SK-N-SH (cell line): ENCODE measurements around the gene NDFIP1. TPM values are rescaled to one million over a fixed set of nuclear protein-coding genes. Genes with fewer than 3 reads are reported as not detected.

Experiments used
- CTCF ChIA-PET: fragments of 300-600, 350-600 bp; formaldehyde crosslinking; extraction: SDS; loops from one replicate; lab custom pipeline; 2021; lab: Yijun Ruan, JAX
- POLR2A ChIA-PET: fragments of 350-600 bp; sonication (Branson Sonifier 250); formaldehyde crosslinking; extraction: SDS; loops from one replicate; lab custom pipeline; 2020; ENCODE audit warnings: antibody characterized with exemption, inconsistent platforms; lab: Yijun Ruan, JAX
- DNase-seq: peaks from one replicate; pipeline ENCODE4 v3.0.0; 2012
- H2AFZ ChIP-seq: fragments of 200-600 bp; sonication (generic); 2 replicates; pipeline ENCODE4 v1.8.1; 2016; ENCODE audit warnings: antibody characterized with exemption, mild to moderate bottlenecking, low read depth
- H3F3A ChIP-seq: fragments of 200-600 bp; sonication (generic); replicated peaks from 2 replicates; pipeline ENCODE3; 2016; ENCODE audit warnings: antibody characterized with exemption, mild to moderate bottlenecking; ENCODE audit not compliant: insufficient read depth
- H3K27ac ChIP-seq, 2 experiments: fragments of 200-500 bp in 1 of 2; fragments of 200-600 bp in 1 of 2; sonication (Bioruptor generic) in 1 of 2; sonication (generic), shearing (Covaris generic) in 1 of 2; 2 replicates each; pipeline versions ENCODE4 v1.5.1 to v1.6.1; 2014 to 2016; ENCODE audit warnings: low read depth in 2 of 2, inconsistent platforms in 1 of 2, low read length in 1 of 2, mild to moderate bottlenecking in 1 of 2, mixed read lengths in 1 of 2
- H3K27me3 ChIP-seq: fragments of 200-600 bp; sonication (generic), shearing (Covaris generic); 2 replicates; pipeline ENCODE4 v1.6.1; 2016; ENCODE audit warnings: mixed run types; ENCODE audit not compliant: insufficient read depth
- H3K36me3 ChIP-seq, 2 experiments: fragments of 200-500 bp in 1 of 2; fragments of 200-600 bp in 1 of 2; sonication (Bioruptor generic) in 1 of 2; sonication (generic) in 1 of 2; replicated peaks in 1 of 2; 2 replicates each; pipeline versions ENCODE3 to v1.5.1; 2014 to 2016; ENCODE audit warnings: low read length in 1 of 2, mild to moderate bottlenecking in 1 of 2; ENCODE audit not compliant: insufficient read depth in 2 of 2, control insufficient read depth in 1 of 2
- H3K4me1 ChIP-seq, 2 experiments: fragments of 200-500 bp in 1 of 2; fragments of 200-600 bp in 1 of 2; sonication (Bioruptor generic) in 1 of 2; sonication (generic), shearing (Covaris generic) in 1 of 2; 2 replicates each; pipeline versions ENCODE4 v1.5.1 to v1.6.1; 2014 to 2016; ENCODE audit warnings: low read depth in 1 of 2, low read length in 1 of 2, mixed run types in 1 of 2; ENCODE audit not compliant: insufficient read depth in 2 of 2, control insufficient read depth in 1 of 2
- H3K4me2 ChIP-seq: fragments of 200-600 bp; sonication (generic), shearing (Covaris generic); 2 replicates; pipeline ENCODE4 v1.6.1; 2017; ENCODE audit warnings: mixed run types
- H3K4me3 ChIP-seq, 2 experiments: fragments of 200-500 bp in 1 of 2; fragments of 200-600 bp in 1 of 2; sonication (Bioruptor generic) in 1 of 2; sonication (generic), shearing (Covaris generic) in 1 of 2; 2 replicates each; pipeline versions ENCODE4 v1.5.1 to v1.8.1; 2014 to 2016; ENCODE audit warnings: low read depth in 2 of 2, inconsistent platforms in 1 of 2, low read length in 1 of 2, mild to moderate bottlenecking in 1 of 2, mixed read lengths in 1 of 2, moderate library complexity in 1 of 2
- H3K79me2 ChIP-seq: fragments of 200-600 bp; sonication (generic); 2 replicates; pipeline ENCODE4 v1.8.1; 2017; ENCODE audit warnings: mild to moderate bottlenecking; ENCODE audit not compliant: insufficient read depth
- H3K9ac ChIP-seq: fragments of 200-600 bp; sonication (generic); 2 replicates; pipeline ENCODE4 v1.6.1; 2017; ENCODE audit warnings: mixed run types
- H3K9me2 ChIP-seq: fragments of 200-600 bp; sonication (generic); 2 replicates; pipeline ENCODE4 v1.6.1; 2017; ENCODE audit warnings: mixed run types
- H3K9me3 ChIP-seq: fragments of 200-600 bp; sonication (generic); 2 replicates; pipeline ENCODE4 v1.6.1; 2017; ENCODE audit warnings: mixed run types, mild to moderate bottlenecking, moderate library complexity
- H4K20me1 ChIP-seq: fragments of 200-600 bp; sonication (generic); 2 replicates; pipeline ENCODE4 v1.6.1; 2017; ENCODE audit warnings: mild to moderate bottlenecking, mixed run types; ENCODE audit not compliant: insufficient read depth
- ELF1 ChIP-seq: IDR thresholded peaks from 2 replicates; pipeline ENCODE4 v1.4.0; 2012
- EP300 ChIP-seq, 2 experiments: IDR thresholded peaks; 2 replicates each; pipeline versions ENCODE4 v1.4.0 to v1.6.1; 2012; ENCODE audit warnings: borderline replicate concordance in 1 of 2, low read depth in 1 of 2, low read length in 1 of 2
- GATA2 ChIP-seq: sonication (generic); formaldehyde crosslinking; IDR thresholded peaks from 2 replicates; pipeline ENCODE4 v1.5.0; 2020; ENCODE audit warnings: mild to moderate bottlenecking, missing genetic modification reagents
- JUND ChIP-seq: IDR thresholded peaks from 2 replicates; pipeline ENCODE4 v1.4.0; 2012
- MEF2A ChIP-seq: IDR thresholded peaks from 2 replicates; pipeline ENCODE4 v1.4.0; 2012; ENCODE audit warnings: low read depth, borderline replicate concordance
- NRF1 ChIP-seq: IDR thresholded peaks from 2 replicates; pipeline ENCODE4 v1.6.1; 2012; ENCODE audit warnings: low read depth, mild to moderate bottlenecking, low read length
- RAD21 ChIP-seq: IDR thresholded peaks from 2 replicates; pipeline ENCODE4 v1.6.1; 2012; ENCODE audit warnings: mild to moderate bottlenecking, low read length
- RCOR1 ChIP-seq: fragments of 150-350 bp; IDR thresholded peaks from 2 replicates; pipeline ENCODE4 v1.6.1; 2017; ENCODE audit warnings: antibody characterized with exemption, low read length
- RFX5 ChIP-seq: IDR thresholded peaks from 2 replicates; pipeline ENCODE4 v1.6.1; 2012; ENCODE audit warnings: mild to moderate bottlenecking, improper control_type of control experiment, low read length
- SIN3A ChIP-seq: IDR thresholded peaks from 2 replicates; pipeline ENCODE4 v1.6.1; 2012; ENCODE audit warnings: low read depth, mild to moderate bottlenecking, low read length, moderate library complexity, borderline replicate concordance
- TAF1 ChIP-seq: IDR thresholded peaks from 2 replicates; pipeline ENCODE4 v1.6.1; 2012; ENCODE audit warnings: low read depth, mild to moderate bottlenecking, low read length, moderate library complexity, borderline replicate concordance
- TEAD4 ChIP-seq: IDR thresholded peaks from 2 replicates; pipeline ENCODE4 v1.4.0; 2012; ENCODE audit warnings: mild to moderate bottlenecking, borderline replicate concordance; ENCODE audit not compliant: insufficient read depth
- WGBS: methylation state at CpG from one replicate; pipeline ENCODE4 v1.1.6; 2017; ENCODE audit warnings: low lambda C conversion rate; 5-methylcytosine and 5-hydroxymethylcytosine counted together
- polyA plus RNA-seq, 3 experiments: library from polyadenylated mRNA; depleted of rRNA; stranded (reverse); fragments of >200 nt; gene quantifications; 2 replicates each; pipeline ENCODE4 v1.2.3, GENCODE V29; 2012
- TF ChIP-seq, protein P1 (sequence below): IDR thresholded peaks from 2 replicates; pipeline ENCODE4 v1.4.0; 2012; ENCODE audit warnings: low read depth, borderline replicate concordance
- TF ChIP-seq, protein P2 (sequence below): fragments of 200-600 bp; sonication (generic); IDR thresholded peaks from 2 replicates; pipeline ENCODE4 v1.6.1; 2017; ENCODE audit warnings: antibody characterized with exemption, mild to moderate bottlenecking, moderate library complexity
- TF ChIP-seq, protein P3 (sequence below): IDR thresholded peaks from 2 replicates; pipeline ENCODE4; 2012
- TF ChIP-seq, protein P4 (sequence below): fragments of 150-350 bp; IDR thresholded peaks from 2 replicates; pipeline ENCODE4 v1.6.1; 2017; ENCODE audit warnings: antibody characterized with exemption, low read length, low read depth, borderline replicate concordance
- TF ChIP-seq, protein P5 (sequence below): IDR thresholded peaks from 2 replicates; pipeline ENCODE4 v1.4.0; 2012; ENCODE audit warnings: low read depth
- TF ChIP-seq, protein P6 (sequence below): IDR thresholded peaks from 2 replicates; pipeline ENCODE4 v1.6.1; 2012; ENCODE audit warnings: mild to moderate bottlenecking, low read depth, low read length, moderate library complexity

NDFIP1 gene
- polyA plus RNA-seq, 1 of the 3 experiments (the other 2 are of a cell fraction): 40.0 TPM

DNA sequence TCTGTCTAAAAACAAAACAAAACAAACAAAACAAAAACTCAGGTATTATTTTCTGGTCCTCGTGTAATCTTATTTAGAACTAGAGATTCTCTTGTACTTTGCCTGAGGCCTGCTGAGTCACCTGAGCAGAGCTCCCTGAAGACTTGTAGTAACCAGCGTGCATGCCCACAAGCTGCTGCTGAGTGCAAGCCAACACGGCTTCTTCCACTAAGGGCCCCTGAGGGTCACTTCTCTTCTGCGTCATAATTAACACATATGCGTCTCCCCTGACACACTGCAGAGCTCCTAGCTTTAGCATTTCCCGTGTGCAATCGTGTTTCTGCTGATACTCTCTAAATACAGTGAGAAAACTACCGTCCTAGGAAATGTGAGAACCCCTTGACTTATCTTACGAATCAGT, 10.9 kb upstream of the NDFIP1 start:
- Histone ChIP-seq H3K9me3 (no peaks in the 10 kb centered on the region), H3K4me3 (no peak overlapping the region), H3K4me2 (no peak overlapping the region), H3K36me3 (no peaks in the 10 kb centered on the region), H3K9ac (no peak overlapping the region), H3K9me2 (no peaks in the 10 kb centered on the region), H3K27me3 (no peaks in the 10 kb centered on the region), H3K4me1 (no peaks in the 10 kb centered on the region), H3K27ac (no peak overlapping the region), H2AFZ (no peak overlapping the region), H3F3A (no peaks in the 10 kb centered on the region), H3K79me2 (no peaks in the 10 kb centered on the region), H4K20me1 (no peaks in the 10 kb centered on the region)
- ChIA-PET POLR2A (no interaction called here), CTCF (no interaction called here)
- 91% methylated on average over 9 of the region's 9 CpGs for WGBS
- TF ChIP-seq ELF1: no peak
- TF ChIP-seq, protein P1, sequence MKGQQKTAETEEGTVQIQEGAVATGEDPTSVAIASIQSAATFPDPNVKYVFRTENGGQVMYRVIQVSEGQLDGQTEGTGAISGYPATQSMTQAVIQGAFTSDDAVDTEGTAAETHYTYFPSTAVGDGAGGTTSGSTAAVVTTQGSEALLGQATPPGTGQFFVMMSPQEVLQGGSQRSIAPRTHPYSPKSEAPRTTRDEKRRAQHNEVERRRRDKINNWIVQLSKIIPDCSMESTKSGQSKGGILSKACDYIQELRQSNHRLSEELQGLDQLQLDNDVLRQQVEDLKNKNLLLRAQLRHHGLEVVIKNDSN: no peak
- TF ChIP-seq RAD21: no peak
- TF ChIP-seq, protein P2, sequence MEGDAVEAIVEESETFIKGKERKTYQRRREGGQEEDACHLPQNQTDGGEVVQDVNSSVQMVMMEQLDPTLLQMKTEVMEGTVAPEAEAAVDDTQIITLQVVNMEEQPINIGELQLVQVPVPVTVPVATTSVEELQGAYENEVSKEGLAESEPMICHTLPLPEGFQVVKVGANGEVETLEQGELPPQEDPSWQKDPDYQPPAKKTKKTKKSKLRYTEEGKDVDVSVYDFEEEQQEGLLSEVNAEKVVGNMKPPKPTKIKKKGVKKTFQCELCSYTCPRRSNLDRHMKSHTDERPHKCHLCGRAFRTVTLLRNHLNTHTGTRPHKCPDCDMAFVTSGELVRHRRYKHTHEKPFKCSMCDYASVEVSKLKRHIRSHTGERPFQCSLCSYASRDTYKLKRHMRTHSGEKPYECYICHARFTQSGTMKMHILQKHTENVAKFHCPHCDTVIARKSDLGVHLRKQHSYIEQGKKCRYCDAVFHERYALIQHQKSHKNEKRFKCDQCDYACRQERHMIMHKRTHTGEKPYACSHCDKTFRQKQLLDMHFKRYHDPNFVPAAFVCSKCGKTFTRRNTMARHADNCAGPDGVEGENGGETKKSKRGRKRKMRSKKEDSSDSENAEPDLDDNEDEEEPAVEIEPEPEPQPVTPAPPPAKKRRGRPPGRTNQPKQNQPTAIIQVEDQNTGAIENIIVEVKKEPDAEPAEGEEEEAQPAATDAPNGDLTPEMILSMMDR: no peak
- TF ChIP-seq EP300 (IDR thresholded peaks at IDR 0.05; ENCODE audit: borderline replicate concordance in 1 of 2, low read depth in 1 of 2, low read length in 1 of 2): no peak
- TF ChIP-seq TEAD4: no peak
- TF ChIP-seq NRF1: no peak
- no peak for TF ChIP-seq RCOR1
- TF ChIP-seq RFX5: no peak
- TF ChIP-seq, protein P3, sequence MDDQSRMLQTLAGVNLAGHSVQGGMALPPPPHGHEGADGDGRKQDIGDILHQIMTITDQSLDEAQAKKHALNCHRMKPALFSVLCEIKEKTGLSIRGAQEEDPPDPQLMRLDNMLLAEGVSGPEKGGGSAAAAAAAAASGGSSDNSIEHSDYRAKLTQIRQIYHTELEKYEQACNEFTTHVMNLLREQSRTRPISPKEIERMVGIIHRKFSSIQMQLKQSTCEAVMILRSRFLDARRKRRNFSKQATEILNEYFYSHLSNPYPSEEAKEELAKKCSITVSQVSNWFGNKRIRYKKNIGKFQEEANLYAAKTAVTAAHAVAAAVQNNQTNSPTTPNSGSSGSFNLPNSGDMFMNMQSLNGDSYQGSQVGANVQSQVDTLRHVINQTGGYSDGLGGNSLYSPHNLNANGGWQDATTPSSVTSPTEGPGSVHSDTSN: no peak
- no peak for TF ChIP-seq GATA2
- TF ChIP-seq, protein P4, sequence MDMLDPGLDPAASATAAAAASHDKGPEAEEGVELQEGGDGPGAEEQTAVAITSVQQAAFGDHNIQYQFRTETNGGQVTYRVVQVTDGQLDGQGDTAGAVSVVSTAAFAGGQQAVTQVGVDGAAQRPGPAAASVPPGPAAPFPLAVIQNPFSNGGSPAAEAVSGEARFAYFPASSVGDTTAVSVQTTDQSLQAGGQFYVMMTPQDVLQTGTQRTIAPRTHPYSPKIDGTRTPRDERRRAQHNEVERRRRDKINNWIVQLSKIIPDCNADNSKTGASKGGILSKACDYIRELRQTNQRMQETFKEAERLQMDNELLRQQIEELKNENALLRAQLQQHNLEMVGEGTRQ: no peak
- no peak for TF ChIP-seq SIN3A
- no peak for TF ChIP-seq JUND
- TF ChIP-seq, protein P5, sequence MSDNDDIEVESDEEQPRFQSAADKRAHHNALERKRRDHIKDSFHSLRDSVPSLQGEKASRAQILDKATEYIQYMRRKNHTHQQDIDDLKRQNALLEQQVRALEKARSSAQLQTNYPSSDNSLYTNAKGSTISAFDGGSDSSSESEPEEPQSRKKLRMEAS: no peak
- no peak for TF ChIP-seq TAF1
- TF ChIP-seq MEF2A: no peak
- TF ChIP-seq, protein P6, sequence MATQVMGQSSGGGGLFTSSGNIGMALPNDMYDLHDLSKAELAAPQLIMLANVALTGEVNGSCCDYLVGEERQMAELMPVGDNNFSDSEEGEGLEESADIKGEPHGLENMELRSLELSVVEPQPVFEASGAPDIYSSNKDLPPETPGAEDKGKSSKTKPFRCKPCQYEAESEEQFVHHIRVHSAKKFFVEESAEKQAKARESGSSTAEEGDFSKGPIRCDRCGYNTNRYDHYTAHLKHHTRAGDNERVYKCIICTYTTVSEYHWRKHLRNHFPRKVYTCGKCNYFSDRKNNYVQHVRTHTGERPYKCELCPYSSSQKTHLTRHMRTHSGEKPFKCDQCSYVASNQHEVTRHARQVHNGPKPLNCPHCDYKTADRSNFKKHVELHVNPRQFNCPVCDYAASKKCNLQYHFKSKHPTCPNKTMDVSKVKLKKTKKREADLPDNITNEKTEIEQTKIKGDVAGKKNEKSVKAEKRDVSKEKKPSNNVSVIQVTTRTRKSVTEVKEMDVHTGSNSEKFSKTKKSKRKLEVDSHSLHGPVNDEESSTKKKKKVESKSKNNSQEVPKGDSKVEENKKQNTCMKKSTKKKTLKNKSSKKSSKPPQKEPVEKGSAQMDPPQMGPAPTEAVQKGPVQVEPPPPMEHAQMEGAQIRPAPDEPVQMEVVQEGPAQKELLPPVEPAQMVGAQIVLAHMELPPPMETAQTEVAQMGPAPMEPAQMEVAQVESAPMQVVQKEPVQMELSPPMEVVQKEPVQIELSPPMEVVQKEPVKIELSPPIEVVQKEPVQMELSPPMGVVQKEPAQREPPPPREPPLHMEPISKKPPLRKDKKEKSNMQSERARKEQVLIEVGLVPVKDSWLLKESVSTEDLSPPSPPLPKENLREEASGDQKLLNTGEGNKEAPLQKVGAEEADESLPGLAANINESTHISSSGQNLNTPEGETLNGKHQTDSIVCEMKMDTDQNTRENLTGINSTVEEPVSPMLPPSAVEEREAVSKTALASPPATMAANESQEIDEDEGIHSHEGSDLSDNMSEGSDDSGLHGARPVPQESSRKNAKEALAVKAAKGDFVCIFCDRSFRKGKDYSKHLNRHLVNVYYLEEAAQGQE: no peak
- DNase-seq: no peak
